ENCODE measurements around the gene MMS19. TPM values are rescaled to one million over a fixed set of nuclear protein-coding genes. Genes with fewer than 3 reads are reported as not detected.

The MMS19 gene
- total RNA-seq, 1 donor from 2014 or later = 70.7 TPM

- intact Hi-C loops (cut with DNase I) = no loop called here
- H3K4me3 ChIP-seq = no peak overlapping the region
- peaks cover 38% of the 10 kb centered on the region for H3K4me1 ChIP-seq
- no peaks in the 10 kb centered on the region for H3K36me3 ChIP-seq
- no peak for TF ChIP-seq CTCF (IDR thresholded peaks at IDR 0.05)
- no peaks in the 10 kb centered on the region for H3K27me3 ChIP-seq
- ATAC-seq = peak; percentile 61
- H3K27ac ChIP-seq = peak overlapping the region; percentile 71
- H3K9me3 ChIP-seq = no peaks in the 10 kb centered on the region
- no peak for DNase-seq
These were observed 44.2 kb upstream of the MMS19 start for GRCh38 chr10:97542169-97543024.

GRCh38 chr10:97540669-97541500 is 42.7 kb upstream of the MMS19 start:
- Histone ChIP-seq H3K9me3 (no peaks in the 10 kb centered on the region), H3K4me1 (peaks cover 38% of the 10 kb centered on the region), H3K4me3 (no peak overlapping the region), H3K27ac (no peak overlapping the region), H3K36me3 (no peaks in the 10 kb centered on the region), H3K27me3 (no peaks in the 10 kb centered on the region)
- TF ChIP-seq CTCF (IDR thresholded peaks at IDR 0.05) = no peak
- intact Hi-C loops (cut with DNase I) = no loop called here
- ATAC-seq = no peak
- DNase-seq = peak; percentile 66

GRCh38 chr10:97539523-97540200 is 41.4 kb upstream of the MMS19 start:
- H3K4me3 ChIP-seq = no peak overlapping the region
- H3K36me3 ChIP-seq = no peaks in the 10 kb centered on the region
- no peaks in the 10 kb centered on the region for H3K9me3 ChIP-seq
- peaks cover 38% of the 10 kb centered on the region for H3K4me1 ChIP-seq
- DNase-seq = no peak
- peak; percentile 29 for ATAC-seq
- peak overlapping the region; percentile 30 for H3K27ac ChIP-seq
- intact Hi-C loops (cut with DNase I) = no loop called here
- peak; percentile 13 for TF ChIP-seq CTCF (IDR thresholded peaks at IDR 0.05)
- H3K27me3 ChIP-seq = no peaks in the 10 kb centered on the region

- Histone ChIP-seq H3K9me3 (no peaks in the 10 kb centered on the region), H3K4me1 (peaks cover 36% of the 10 kb centered on the region), H3K27me3 (no peaks in the 10 kb centered on the region), H3K36me3 (no peaks in the 10 kb centered on the region), H3K4me3 (no peak overlapping the region), H3K27ac (no peak overlapping the region)
- no peak for TF ChIP-seq CTCF (IDR thresholded peaks at IDR 0.05)
- ATAC-seq (no peak), DNase-seq (no peak)
- intact Hi-C loops (cut with DNase I) = no loop called here
These were observed 40.6 kb upstream of the MMS19 start for GRCh38 chr10:97538839-97539238.

DNA sequence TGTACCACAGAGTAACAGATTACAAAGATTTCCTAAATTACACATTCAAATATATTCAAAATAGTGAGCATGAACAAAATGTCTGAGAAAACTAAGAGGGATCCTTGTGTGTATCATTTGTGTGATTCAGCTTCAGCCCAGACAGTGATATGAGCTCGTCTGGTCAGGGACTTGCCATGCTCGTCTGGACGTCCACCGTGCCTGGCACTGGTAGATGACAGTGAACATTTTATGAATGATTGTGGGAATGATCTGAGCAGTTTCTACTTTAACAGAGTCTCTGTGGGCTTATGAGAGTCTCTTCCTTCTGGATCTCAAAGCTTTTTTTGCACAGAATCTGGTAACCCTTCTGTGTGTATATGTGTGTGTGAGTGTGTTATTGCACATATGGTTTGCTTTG is 40.2 kb upstream of the MMS19 start:
- Histone ChIP-seq H3K4me3 (no peak overlapping the region), H3K27ac (no peak overlapping the region), H3K4me1 (peaks cover 32% of the 10 kb centered on the region), H3K27me3 (no peaks in the 10 kb centered on the region), H3K9me3 (no peaks in the 10 kb centered on the region), H3K36me3 (no peaks in the 10 kb centered on the region)
- TF ChIP-seq CTCF (IDR thresholded peaks at IDR 0.05) = no peak
- DNase-seq (no peak), ATAC-seq (no peak)
- intact Hi-C loops (cut with DNase I) = no loop called here

Data from upper lobe of right lung (tissue), 1 donor.